ENCODE data around the gene MASTL. TPM values are rescaled to one million over a fixed set of nuclear protein-coding genes. Genes with fewer than 3 reads are reported as not detected.

MASTL gene
- total RNA-seq, 1 donor from 2014 or later = 7.7 TPM

DNA sequence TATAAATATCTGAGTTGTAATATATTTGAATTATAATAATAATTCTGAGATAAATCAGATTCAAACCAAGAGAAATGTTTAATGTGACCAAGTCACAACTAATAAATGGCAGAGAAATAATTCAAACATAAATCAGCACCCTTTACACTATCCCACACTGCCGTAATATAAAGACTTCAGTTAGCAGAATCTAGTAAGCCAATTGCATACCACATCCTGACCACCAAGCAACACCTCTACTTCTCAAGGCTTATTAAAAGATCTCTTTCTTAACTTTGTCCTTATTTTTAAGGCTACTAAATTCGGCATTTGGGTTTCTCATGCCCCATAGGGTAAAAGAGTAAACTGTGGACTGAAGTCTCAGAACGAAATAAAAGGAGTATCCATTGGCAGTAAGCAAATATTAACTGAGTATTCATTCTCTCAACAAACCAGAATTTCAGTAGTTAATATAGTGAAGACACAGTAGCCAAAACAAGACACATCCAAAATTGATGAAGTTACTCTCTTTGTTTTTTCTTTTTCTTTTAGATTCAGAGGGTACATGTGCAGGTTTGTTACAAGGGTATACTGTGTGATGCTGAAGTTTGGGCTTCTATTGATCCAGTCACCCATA is 70.6 kb downstream of the MASTL start:
- no peak overlapping the region for H3K27ac Mint-ChIP-seq (ENCODE audit: unreplicated experiment)
- FAIRE-seq = no peak
- no peaks in the 10 kb centered on the region for H3K4me1 ChIP-seq (ENCODE audit: insufficient read depth, low read length)

DNA sequence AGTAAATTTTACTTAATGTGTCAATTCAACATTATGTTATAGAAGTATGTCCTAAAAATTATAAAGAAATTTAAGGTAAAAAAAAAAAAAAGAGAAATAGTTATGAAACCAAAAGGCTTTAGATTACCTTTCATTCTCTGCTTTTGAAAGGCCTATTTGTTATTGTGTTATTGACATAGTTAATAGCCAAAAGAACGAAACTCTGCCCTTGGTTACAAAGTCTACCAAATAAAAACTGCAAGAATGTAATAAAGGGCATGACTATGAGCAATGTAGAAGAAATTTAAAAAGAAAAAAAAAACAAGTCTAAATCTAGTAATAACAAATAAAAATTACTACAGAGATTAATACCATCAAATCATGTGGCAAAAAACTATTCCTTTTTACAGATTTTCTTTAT is 74.9 kb downstream of the MASTL start:
- TF ChIP-seq, protein P1, sequence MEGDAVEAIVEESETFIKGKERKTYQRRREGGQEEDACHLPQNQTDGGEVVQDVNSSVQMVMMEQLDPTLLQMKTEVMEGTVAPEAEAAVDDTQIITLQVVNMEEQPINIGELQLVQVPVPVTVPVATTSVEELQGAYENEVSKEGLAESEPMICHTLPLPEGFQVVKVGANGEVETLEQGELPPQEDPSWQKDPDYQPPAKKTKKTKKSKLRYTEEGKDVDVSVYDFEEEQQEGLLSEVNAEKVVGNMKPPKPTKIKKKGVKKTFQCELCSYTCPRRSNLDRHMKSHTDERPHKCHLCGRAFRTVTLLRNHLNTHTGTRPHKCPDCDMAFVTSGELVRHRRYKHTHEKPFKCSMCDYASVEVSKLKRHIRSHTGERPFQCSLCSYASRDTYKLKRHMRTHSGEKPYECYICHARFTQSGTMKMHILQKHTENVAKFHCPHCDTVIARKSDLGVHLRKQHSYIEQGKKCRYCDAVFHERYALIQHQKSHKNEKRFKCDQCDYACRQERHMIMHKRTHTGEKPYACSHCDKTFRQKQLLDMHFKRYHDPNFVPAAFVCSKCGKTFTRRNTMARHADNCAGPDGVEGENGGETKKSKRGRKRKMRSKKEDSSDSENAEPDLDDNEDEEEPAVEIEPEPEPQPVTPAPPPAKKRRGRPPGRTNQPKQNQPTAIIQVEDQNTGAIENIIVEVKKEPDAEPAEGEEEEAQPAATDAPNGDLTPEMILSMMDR (IDR thresholded peaks at IDR 0.05; ENCODE audit: insufficient read depth, low read depth, low read length) = no peak
- TF ChIP-seq EZH2 (IDR thresholded peaks at IDR 0.05; ENCODE audit: insufficient read depth, low read length) = no peak
- no peak overlapping the region for H2AFZ ChIP-seq (ENCODE audit: low read depth, low read length)
- no peak for DNase-seq (ENCODE audit: low read depth)
- FAIRE-seq = no peak
- Mint-ChIP-seq H3K36me3 (ENCODE audit: low read depth, unreplicated experiment) (no peaks in the 10 kb centered on the region), H3K4me3 (ENCODE audit: unreplicated experiment) (no peak overlapping the region), H3K27ac (ENCODE audit: unreplicated experiment) (no peak overlapping the region), H3K9me3 (ENCODE audit: unreplicated experiment) (no peaks in the 10 kb centered on the region), H3K27me3 (ENCODE audit: low read depth, unreplicated experiment) (no peaks in the 10 kb centered on the region), H3K4me1 (ENCODE audit: low read depth, unreplicated experiment) (no peaks in the 10 kb centered on the region)
- no peak overlapping the region for H3K4me2 ChIP-seq (ENCODE audit: low read length)
- H3K4me1 ChIP-seq (ENCODE audit: insufficient read depth, low read length) = no peaks in the 10 kb centered on the region
- H3K27me3 ChIP-seq (ENCODE audit: insufficient read depth, low read length) = no peaks in the 10 kb centered on the region
- H4K20me1 ChIP-seq (ENCODE audit: insufficient read depth, low read length) = no peaks in the 10 kb centered on the region
- no peak overlapping the region for H3K27ac ChIP-seq (ENCODE audit: low read depth, low read length)
- H3K9me3 ChIP-seq (ENCODE audit: insufficient read depth, low read depth, low read length) = no peaks in the 10 kb centered on the region
- peaks cover 2% of the 10 kb centered on the region for H3K79me2 ChIP-seq (ENCODE audit: insufficient read depth, low read length)
- no peak overlapping the region for H3K4me3 ChIP-seq (ENCODE audit: insufficient read depth, low read depth, low read length)
- no peak overlapping the region for H3K9ac ChIP-seq (ENCODE audit: low read length)
- H3K36me3 ChIP-seq (ENCODE audit: insufficient read depth, low read length) = peaks cover 4% of the 10 kb centered on the region

More for the DNA sequence above, 70.6 kb downstream of the MASTL start:
- Histone ChIP-seq H3K27ac (ENCODE audit: low read depth, low read length) (no peak overlapping the region), H3K9ac (ENCODE audit: low read length) (no peak overlapping the region), H3K4me2 (ENCODE audit: low read length) (no peak overlapping the region), H3K9me3 (ENCODE audit: insufficient read depth, low read depth, low read length) (no peaks in the 10 kb centered on the region), H4K20me1 (ENCODE audit: insufficient read depth, low read length) (no peaks in the 10 kb centered on the region), H2AFZ (ENCODE audit: low read depth, low read length) (no peak overlapping the region), H3K36me3 (ENCODE audit: insufficient read depth, low read length) (peaks cover 8% of the 10 kb centered on the region), H3K4me3 (ENCODE audit: insufficient read depth, low read depth, low read length) (no peak overlapping the region), H3K27me3 (ENCODE audit: insufficient read depth, low read length) (no peaks in the 10 kb centered on the region), H3K79me2 (ENCODE audit: insufficient read depth, low read length) (no peaks in the 10 kb centered on the region)
- H3K36me3 Mint-ChIP-seq (ENCODE audit: low read depth, unreplicated experiment) = no peaks in the 10 kb centered on the region
- H3K4me1 Mint-ChIP-seq (ENCODE audit: low read depth, unreplicated experiment) = no peaks in the 10 kb centered on the region
- TF ChIP-seq EZH2 (IDR thresholded peaks at IDR 0.05; ENCODE audit: insufficient read depth, low read length) = no peak
- TF ChIP-seq, protein P1 (IDR thresholded peaks at IDR 0.05; ENCODE audit: insufficient read depth, low read depth, low read length) = no peak
- H3K27me3 Mint-ChIP-seq (ENCODE audit: low read depth, unreplicated experiment) = no peaks in the 10 kb centered on the region
- H3K4me3 Mint-ChIP-seq (ENCODE audit: unreplicated experiment) = no peak overlapping the region
- no peaks in the 10 kb centered on the region for H3K9me3 Mint-ChIP-seq (ENCODE audit: unreplicated experiment)
- no peak for DNase-seq (ENCODE audit: low read depth)

- Histone ChIP-seq H3K4me2 (ENCODE audit: low read length) (no peak overlapping the region), H3K79me2 (ENCODE audit: insufficient read depth, low read length) (peaks cover 38% of the 10 kb centered on the region), H4K20me1 (ENCODE audit: insufficient read depth, low read length) (no peaks in the 10 kb centered on the region), H3K4me3 (ENCODE audit: insufficient read depth, low read depth, low read length) (no peak overlapping the region), H3K27ac (ENCODE audit: low read depth, low read length) (no peak overlapping the region), H2AFZ (ENCODE audit: low read depth, low read length) (no peak overlapping the region), H3K9me3 (ENCODE audit: insufficient read depth, low read depth, low read length) (no peaks in the 10 kb centered on the region), H3K9ac (ENCODE audit: low read length) (no peak overlapping the region), H3K36me3 (ENCODE audit: insufficient read depth, low read length) (peaks cover 3% of the 10 kb centered on the region), H3K27me3 (ENCODE audit: insufficient read depth, low read length) (no peaks in the 10 kb centered on the region), H3K4me1 (ENCODE audit: insufficient read depth, low read length) (no peaks in the 10 kb centered on the region)
- no peak overlapping the region for H3K27ac Mint-ChIP-seq (ENCODE audit: unreplicated experiment)
- H3K36me3 Mint-ChIP-seq (ENCODE audit: low read depth, unreplicated experiment) = no peaks in the 10 kb centered on the region
- DNase-seq (ENCODE audit: low read depth) (no peak), FAIRE-seq (no peak)
- H3K4me1 Mint-ChIP-seq (ENCODE audit: low read depth, unreplicated experiment) = peaks cover 4% of the 10 kb centered on the region
- no peak overlapping the region for H3K4me3 Mint-ChIP-seq (ENCODE audit: unreplicated experiment)
- no peaks in the 10 kb centered on the region for H3K27me3 Mint-ChIP-seq (ENCODE audit: low read depth, unreplicated experiment)
- H3K9me3 Mint-ChIP-seq (ENCODE audit: unreplicated experiment) = no peaks in the 10 kb centered on the region
- TF ChIP-seq, protein P1 (IDR thresholded peaks at IDR 0.05; ENCODE audit: insufficient read depth, low read depth, low read length) = no peak
- TF ChIP-seq EZH2 (IDR thresholded peaks at IDR 0.05; ENCODE audit: insufficient read depth, low read length) = no peak
Measured at GRCh38 chr10:27235706-27236105, 80.6 kb downstream of the MASTL start.
